OCI-LY1 (cell line): ENCODE results near the gene PTPN14.

Experiments used
- H2AFZ ChIP-seq: fragments of 200-600 bp; sonication (generic), shearing (Covaris generic); 2 replicates; pipeline ENCODE4 v1.6.0; 2014; ENCODE audit warnings: antibody characterized with exemption, mild to moderate bottlenecking, low read length
- H3F3A ChIP-seq: fragments of 200-600 bp; sonication (generic), shearing (Covaris generic); 2 replicates; pipeline ENCODE4 v1.6.0; 2014; ENCODE audit warnings: mild to moderate bottlenecking, antibody characterized with exemption, low read length, moderate library complexity; ENCODE audit not compliant: insufficient read depth
- H3K27ac ChIP-seq: fragments of 200-600 bp; sonication (generic); 2 replicates; pipeline ENCODE4 v1.5.1; 2014; ENCODE audit warnings: low read length, mixed run types, mild to moderate bottlenecking, low read depth; ENCODE audit not compliant: poor library complexity, severe bottlenecking
- H3K27me3 ChIP-seq: fragments of 200-600 bp; sonication (generic); 2 replicates; pipeline ENCODE4 v1.6.0; 2014; ENCODE audit warnings: antibody characterized with exemption, mild to moderate bottlenecking, low read length, moderate library complexity; ENCODE audit not compliant: insufficient read depth
- H3K36me3 ChIP-seq: fragments of 200-600 bp; sonication (generic); 2 replicates; pipeline ENCODE4 v1.6.1; 2014; ENCODE audit warnings: mild to moderate bottlenecking, antibody characterized with exemption, low read length, moderate library complexity, mixed read lengths; ENCODE audit not compliant: insufficient read depth
- H3K4me1 ChIP-seq: fragments of 200-600 bp; sonication (generic); 2 replicates; pipeline ENCODE4 v1.5.1; 2014; ENCODE audit warnings: mild to moderate bottlenecking, low read length, moderate library complexity; ENCODE audit not compliant: insufficient read depth, severe bottlenecking
- H3K4me2 ChIP-seq: fragments of 200-600 bp; sonication (generic), shearing (Covaris generic); 2 replicates; pipeline ENCODE4 v1.6.1; 2014; ENCODE audit warnings: low read length
- H3K4me3 ChIP-seq: fragments of 200-600 bp; sonication (generic); 2 replicates; pipeline ENCODE4 v1.5.1; 2014; ENCODE audit warnings: low read length, low read depth, mild to moderate bottlenecking, mixed read lengths; ENCODE audit not compliant: poor library complexity, severe bottlenecking
- H3K79me2 ChIP-seq: fragments of 200-600 bp; shearing (Covaris generic); 2 replicates; pipeline ENCODE4 v1.6.1; 2016; ENCODE audit warnings: mixed run types, low read length, mixed read lengths; ENCODE audit not compliant: insufficient read depth
- H3K9ac ChIP-seq: fragments of 200-600 bp; sonication (generic), shearing (Covaris generic); 2 replicates; pipeline ENCODE4 v1.6.1; 2014; ENCODE audit warnings: mild to moderate bottlenecking, low read length, mixed read lengths
- H3K9me2 ChIP-seq: fragments of 200-600 bp; sonication (generic), shearing (Covaris generic); 2 replicates; pipeline ENCODE4 v1.6.1; 2014; ENCODE audit warnings: low read depth, mild to moderate bottlenecking, low read length, mixed read lengths
- H3K9me3 ChIP-seq: fragments of 200-600 bp; shearing (Covaris generic); 2 replicates; pipeline ENCODE4 v1.6.1; 2014; ENCODE audit warnings: low read length, mixed read lengths
- H4K20me1 ChIP-seq: fragments of 200-600 bp; sonication (generic), shearing (Covaris generic); 2 replicates; pipeline ENCODE4 v1.6.0; 2016; ENCODE audit warnings: mild to moderate bottlenecking, low read length; ENCODE audit not compliant: insufficient read depth
- CTCF ChIP-seq: fragments of 200-600 bp; sonication (generic), shearing (Covaris generic); IDR thresholded peaks from 2 replicates; pipeline ENCODE4 v1.5.1; 2017; ENCODE audit warnings: mild to moderate bottlenecking, antibody characterized with exemption, low read length, moderate library complexity, mixed read lengths
- EZH2 ChIP-seq: fragments of 200-600 bp; sonication (generic), shearing (Covaris generic); IDR thresholded peaks from 2 replicates; pipeline ENCODE4 v1.8.0; 2017; ENCODE audit warnings: borderline replicate concordance, mixed run types, mild to moderate bottlenecking, antibody characterized with exemption, low read length, moderate library complexity, mixed read lengths

PTPN14 gene

GRCh38 chr1:214324896-214325800 lies 226.3 kb downstream of the PTPN14 start:
- H3K4me2 ChIP-seq, result no peak overlapping the region
- no peak for TF ChIP-seq EZH2
- TF ChIP-seq CTCF, result no peak
- H3F3A ChIP-seq, result no peaks in the 10 kb centered on the region
- no peak overlapping the region for H3K4me3 ChIP-seq
- H3K9me2 ChIP-seq, result no peaks in the 10 kb centered on the region
- H3K36me3 ChIP-seq, result no peaks in the 10 kb centered on the region
- no peaks in the 10 kb centered on the region for H4K20me1 ChIP-seq
- no peaks in the 10 kb centered on the region for H3K9me3 ChIP-seq
- no peaks in the 10 kb centered on the region for H3K79me2 ChIP-seq
- no peak overlapping the region for H3K27ac ChIP-seq
- H3K27me3 ChIP-seq, result no peaks in the 10 kb centered on the region
- no peak overlapping the region for H3K9ac ChIP-seq
- no peak overlapping the region for H2AFZ ChIP-seq
- H3K4me1 ChIP-seq, result peaks cover 15% of the 10 kb centered on the region

- H3K9ac ChIP-seq, result no peak overlapping the region
- H3K4me1 ChIP-seq, result peaks cover 8% of the 10 kb centered on the region
- H3F3A ChIP-seq, result no peaks in the 10 kb centered on the region
- no peaks in the 10 kb centered on the region for H3K79me2 ChIP-seq
- TF ChIP-seq CTCF (no peak), EZH2 (no peak)
- no peak overlapping the region for H2AFZ ChIP-seq
- no peaks in the 10 kb centered on the region for H3K9me3 ChIP-seq
- no peaks in the 10 kb centered on the region for H4K20me1 ChIP-seq
- H3K27me3 ChIP-seq, result no peaks in the 10 kb centered on the region
- 0 out of 2 replicates have a peak, but pooled peaks cover 4% of the 10 kb centered on the region for H3K36me3 ChIP-seq
- no peak overlapping the region for H3K4me2 ChIP-seq
- no peak overlapping the region for H3K27ac ChIP-seq
- no peaks in the 10 kb centered on the region for H3K9me2 ChIP-seq
- no peak overlapping the region for H3K4me3 ChIP-seq
Observed at GRCh38 chr1:214321705-214322453, 229.5 kb downstream of the PTPN14 start.

GRCh38 chr1:214319938-214320337 lies 231.5 kb downstream of the PTPN14 start:
- Histone ChIP-seq H3K9me2 (no peaks in the 10 kb centered on the region), H3K4me1 (no peaks in the 10 kb centered on the region), H3K36me3 (0 out of 2 replicates have a peak, but pooled peaks cover 4% of the 10 kb centered on the region), H3K4me2 (no peak overlapping the region), H3K9ac (no peak overlapping the region), H4K20me1 (no peaks in the 10 kb centered on the region), H3F3A (no peaks in the 10 kb centered on the region), H3K79me2 (no peaks in the 10 kb centered on the region), H3K27me3 (no peaks in the 10 kb centered on the region), H3K27ac (no peak overlapping the region), H3K9me3 (no peaks in the 10 kb centered on the region), H3K4me3 (no peak overlapping the region), H2AFZ (no peak overlapping the region)
- TF ChIP-seq CTCF (no peak; the same call in 1 of the 2 replicates), EZH2 (no peak)
